Subcutaneous abdominal adipose tissue (tissue), 5 donors: ENCODE data around the gene SPATA6L.

Experiments used
- H3K27ac ChIP-seq: one replicate; pipeline ENCODE4 v1.7.0; 2013; ENCODE audit warnings: low read depth, mild to moderate bottlenecking, inconsistent platforms, low read length, moderate library complexity
- H3K27me3 ChIP-seq, 5 donors: one replicate each; pipeline ENCODE4 v1.7.0; 2013; ENCODE audit warnings: low read length in 5 of 5, inconsistent platforms in 1 of 5; ENCODE audit not compliant: control insufficient read depth in 5 of 5, insufficient read depth in 4 of 5
- H3K36me3 ChIP-seq, 5 donors: one replicate each; pipeline ENCODE4 v1.7.0; 2013; ENCODE audit warnings: low read length in 5 of 5; ENCODE audit not compliant: control insufficient read depth in 5 of 5, insufficient read depth in 5 of 5
- H3K4me1 ChIP-seq, 5 donors: one replicate each; pipeline ENCODE4 v1.7.0; 2013; ENCODE audit warnings: low read length in 5 of 5, mild to moderate bottlenecking in 3 of 5, moderate library complexity in 1 of 5; ENCODE audit not compliant: control insufficient read depth in 5 of 5, insufficient read depth in 5 of 5
- H3K4me3 ChIP-seq, 5 donors: one replicate each; pipeline ENCODE4 v1.7.0; 2013; ENCODE audit warnings: low read length in 5 of 5, low read depth in 1 of 5
- H3K9ac ChIP-seq, 5 donors: one replicate each; pipeline ENCODE4 v1.7.0; 2013; ENCODE audit warnings: low read length in 5 of 5, mild to moderate bottlenecking in 4 of 5, moderate library complexity in 3 of 5
- H3K9me3 ChIP-seq, 5 donors: one replicate each; pipeline ENCODE4 v1.7.0; 2013; ENCODE audit warnings: low read length in 5 of 5; ENCODE audit not compliant: control insufficient read depth in 5 of 5
- donor health status: healthy.
- donor health status: healthy.
- donor health status: healthy.
- donor health status: healthy.
- donor health status: healthy.

Gene SPATA6L

DNA sequence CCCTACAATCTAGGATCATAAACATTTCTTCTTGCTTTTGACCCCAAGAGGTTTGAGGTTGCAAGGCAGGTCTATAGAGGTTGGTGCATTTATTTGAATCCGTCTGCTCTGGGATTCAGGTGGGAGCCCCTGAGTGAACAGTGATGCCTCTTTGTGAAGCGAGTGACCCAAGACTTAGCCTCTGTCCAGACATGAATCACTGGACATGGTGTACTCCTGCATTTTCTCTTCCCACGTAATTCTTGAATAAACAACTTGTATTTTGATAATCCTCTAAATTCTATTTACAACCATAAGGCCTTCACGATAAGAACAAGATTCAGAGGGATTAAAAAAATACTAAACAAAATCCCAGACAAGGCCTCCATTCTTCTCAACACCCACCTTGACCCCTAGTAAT lies 71.7 kb downstream of the SPATA6L start:
- Histone ChIP-seq H3K27me3 (no peaks in the 10 kb centered on the region), H3K9me3 (peaks cover 0 to 2% (median 0%) of the 10 kb centered on the region in 5 donors), H3K4me3 (no peak overlapping the region), H3K4me1 (peaks cover 0 to 25% (median 8%) of the 10 kb centered on the region in 5 donors), H3K36me3 (no peaks in the 10 kb centered on the region), H3K9ac (no peak overlapping the region), H3K27ac (no peak overlapping the region)

GRCh38 chr9:4592886-4593285 lies 73.4 kb downstream of the SPATA6L start:
- Histone ChIP-seq H3K27me3 (no peaks in the 10 kb centered on the region), H3K4me1 (peaks cover 0 to 25% (median 8%) of the 10 kb centered on the region in 5 donors), H3K36me3 (no peaks in the 10 kb centered on the region), H3K27ac (no peak overlapping the region), H3K9ac (no peak overlapping the region), H3K4me3 (no peak overlapping the region), H3K9me3 (no peaks in the 10 kb centered on the region)

GRCh38 chr9:4592295-4592694 lies 74.0 kb downstream of the SPATA6L start:
- Histone ChIP-seq H3K9me3 (no peaks in the 10 kb centered on the region), H3K4me3 (no peak overlapping the region), H3K9ac (no peak overlapping the region), H3K36me3 (no peaks in the 10 kb centered on the region), H3K4me1 (peaks cover 0 to 25% (median 8%) of the 10 kb centered on the region in 5 donors), H3K27me3 (no peaks in the 10 kb centered on the region), H3K27ac (no peak overlapping the region)

DNA sequence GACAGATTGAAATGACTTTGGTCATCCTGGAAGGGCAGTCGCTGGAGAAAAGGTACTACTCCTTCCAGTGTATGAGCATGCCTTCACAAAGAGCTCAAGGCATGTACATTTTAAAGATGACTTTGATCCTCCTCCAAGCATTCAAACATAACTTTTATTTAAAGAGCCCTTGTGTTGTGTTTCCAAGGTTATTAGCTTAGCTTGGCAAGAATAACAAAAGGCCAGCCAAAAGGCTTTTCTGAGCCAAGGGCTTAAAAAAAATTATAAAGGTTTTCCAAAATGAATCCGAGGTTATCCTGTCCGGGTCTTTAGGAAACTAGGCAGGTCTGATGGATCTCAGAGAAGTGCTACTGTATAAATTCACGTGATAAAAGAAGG lies 75.2 kb downstream of the SPATA6L start:
- no peak overlapping the region for H3K9ac ChIP-seq
- H3K36me3 ChIP-seq = no peaks in the 10 kb centered on the region
- H3K4me1 ChIP-seq = peaks cover 0 to 20% (median 8%) of the 10 kb centered on the region in 5 donors
- H3K27me3 ChIP-seq = no peaks in the 10 kb centered on the region
- no peak overlapping the region for H3K4me3 ChIP-seq
- H3K9me3 ChIP-seq = no peaks in the 10 kb centered on the region
- H3K27ac ChIP-seq = no peak overlapping the region

- H3K4me1 ChIP-seq = peaks cover 0 to 14% (median 8%) of the 10 kb centered on the region in 5 donors
- H3K36me3 ChIP-seq = no peaks in the 10 kb centered on the region
- H3K27me3 ChIP-seq = no peaks in the 10 kb centered on the region
- H3K4me3 ChIP-seq = no peak overlapping the region
- no peaks in the 10 kb centered on the region for H3K9me3 ChIP-seq
- no peak overlapping the region for H3K27ac ChIP-seq
- no peak overlapping the region for H3K9ac ChIP-seq
Observed at GRCh38 chr9:4590430-4591122, 75.7 kb downstream of the SPATA6L start.

DNA sequence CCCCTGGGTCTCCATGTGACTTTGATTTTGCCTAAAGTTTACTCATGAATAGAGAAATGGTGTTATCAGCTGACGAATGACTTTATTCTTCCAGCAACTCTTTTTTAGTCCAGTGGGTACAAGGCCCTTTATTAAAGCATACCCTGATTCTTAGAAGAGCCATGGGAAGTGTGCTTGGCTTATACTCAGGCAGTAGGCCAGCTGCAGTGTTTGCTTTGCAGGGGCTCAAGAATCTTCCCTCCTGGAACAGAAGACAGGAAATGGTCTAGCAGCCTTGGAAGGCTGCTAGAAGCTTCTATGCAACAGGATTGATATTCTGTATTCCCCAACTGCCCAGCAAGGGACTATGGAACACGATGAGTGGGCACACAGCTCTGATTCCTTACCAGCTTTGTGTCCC lies 77.6 kb downstream of the SPATA6L start:
- H3K9ac ChIP-seq = no peak overlapping the region
- peaks cover 0 to 13% (median 8%) of the 10 kb centered on the region in 5 donors for H3K4me1 ChIP-seq
- no peak overlapping the region for H3K27ac ChIP-seq
- H3K9me3 ChIP-seq = no peaks in the 10 kb centered on the region
- no peaks in the 10 kb centered on the region for H3K27me3 ChIP-seq
- H3K4me3 ChIP-seq = no peak overlapping the region
- H3K36me3 ChIP-seq = peaks cover 0 to 17% (median 12%) of the 10 kb centered on the region in 5 donors

DNA sequence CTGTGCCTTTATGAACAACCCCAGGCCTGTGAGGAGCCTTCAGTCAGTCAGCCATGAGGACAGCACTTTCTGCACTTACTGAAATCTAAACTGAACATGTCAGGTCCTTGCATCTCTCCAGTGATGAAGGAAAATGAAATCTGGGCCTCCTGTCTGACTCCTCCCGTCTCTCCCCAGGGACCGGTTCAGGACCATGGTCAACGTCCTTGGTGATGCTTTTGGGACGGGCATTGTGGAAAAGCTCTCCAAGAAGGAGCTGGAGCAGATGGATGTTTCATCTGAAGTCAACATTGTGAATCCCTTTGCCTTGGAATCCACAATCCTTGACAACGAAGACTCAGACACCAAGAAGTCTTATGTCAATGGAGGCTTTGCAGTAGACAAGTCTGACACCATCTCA lies 81.1 kb downstream of the SPATA6L start:
- Histone ChIP-seq H3K36me3 (peaks cover 0 to 31% (median 20%) of the 10 kb centered on the region in 5 donors), H3K4me1 (peaks cover 0 to 10% (median 5%) of the 10 kb centered on the region in 5 donors), H3K9ac (no peak overlapping the region), H3K4me3 (no peak overlapping the region), H3K27ac (no peak overlapping the region), H3K9me3 (no peaks in the 10 kb centered on the region), H3K27me3 (no peaks in the 10 kb centered on the region)

DNA sequence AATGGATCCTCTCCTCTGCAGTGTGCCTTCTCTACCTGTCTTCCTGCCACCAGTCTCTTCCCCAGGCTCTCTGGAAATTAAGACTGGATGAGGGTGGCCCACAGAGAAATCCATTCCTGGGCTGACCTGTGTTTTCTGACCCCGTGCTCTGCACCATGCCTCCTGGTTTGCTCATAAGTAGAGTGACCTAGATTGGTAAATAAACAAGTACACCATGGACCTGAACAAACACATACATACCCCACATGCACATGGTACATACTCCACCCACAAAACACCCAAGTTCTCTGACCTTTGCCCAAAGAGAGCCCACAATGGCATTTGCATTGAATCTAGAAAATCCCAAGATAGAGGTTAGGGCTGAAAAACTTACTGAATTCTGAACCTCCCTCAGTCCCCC lies 81.6 kb downstream of the SPATA6L start:
- Histone ChIP-seq H3K4me1 (peaks cover 0 to 11% (median 5%) of the 10 kb centered on the region in 5 donors), H3K9me3 (no peaks in the 10 kb centered on the region), H3K36me3 (peaks cover 0 to 31% (median 20%) of the 10 kb centered on the region in 5 donors), H3K27me3 (no peaks in the 10 kb centered on the region), H3K4me3 (no peak overlapping the region), H3K27ac (no peak overlapping the region), H3K9ac (no peak overlapping the region)

DNA sequence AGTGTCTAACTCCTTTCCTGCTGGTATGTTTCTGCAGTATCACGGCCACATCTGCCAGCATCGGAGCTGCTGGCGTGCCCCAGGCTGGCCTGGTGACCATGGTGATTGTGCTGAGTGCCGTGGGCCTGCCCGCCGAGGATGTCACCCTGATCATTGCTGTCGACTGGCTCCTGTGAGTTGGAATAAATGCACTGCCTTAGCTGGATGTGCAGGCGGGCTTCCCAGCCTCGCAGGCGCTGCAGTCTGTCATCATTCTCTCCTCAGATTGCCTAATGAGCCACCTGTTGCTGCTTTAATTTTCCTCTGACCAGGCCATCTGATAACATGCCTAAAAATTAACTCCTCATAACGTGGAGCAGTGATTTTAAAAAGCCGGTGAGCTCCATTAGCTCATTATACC lies 83.3 kb downstream of the SPATA6L start:
- peaks cover 0 to 31% (median 20%) of the 10 kb centered on the region in 5 donors for H3K36me3 ChIP-seq
- H3K4me3 ChIP-seq = no peak overlapping the region
- H3K27me3 ChIP-seq = no peaks in the 10 kb centered on the region
- no peak overlapping the region for H3K9ac ChIP-seq
- no peaks in the 10 kb centered on the region for H3K9me3 ChIP-seq
- no peak overlapping the region for H3K27ac ChIP-seq
- H3K4me1 ChIP-seq = peaks cover 0 to 21% (median 12%) of the 10 kb centered on the region in 5 donors

DNA sequence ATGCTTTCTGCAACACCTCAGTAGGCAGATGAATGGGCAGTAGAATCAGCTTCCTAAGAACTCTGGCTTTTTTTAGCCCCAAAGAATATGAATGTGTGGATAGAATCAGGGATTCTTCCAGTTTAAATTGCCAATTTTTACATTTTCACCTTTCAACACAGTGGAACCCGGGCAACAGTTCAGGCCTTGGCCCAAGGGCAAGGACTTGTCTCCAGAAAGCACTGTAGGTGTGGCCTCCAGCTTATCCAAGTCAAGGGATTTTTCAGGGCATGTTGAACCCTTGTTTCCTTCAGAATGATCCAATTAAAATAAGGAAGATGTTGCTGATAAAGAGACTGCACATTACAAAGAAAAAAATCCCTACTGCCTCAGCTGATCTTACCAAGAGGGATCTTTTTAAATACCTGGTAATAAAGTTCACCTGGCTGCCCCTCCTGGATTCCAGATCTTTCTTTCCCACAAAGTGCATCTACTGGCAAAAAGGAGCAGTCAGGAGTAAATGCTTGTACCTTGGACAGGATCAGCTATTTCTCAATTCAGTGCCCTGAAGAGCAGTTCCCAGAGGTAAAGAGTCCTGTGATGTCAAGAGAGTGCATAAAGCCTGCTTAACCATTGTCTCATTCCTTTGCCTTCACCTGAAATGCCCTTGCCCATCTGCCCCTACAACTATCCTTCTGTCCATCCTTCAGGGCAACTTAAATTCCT lies 84.3 kb downstream of the SPATA6L start:
- H3K9ac ChIP-seq = no peak overlapping the region
- H3K4me1 ChIP-seq = peaks cover 0 to 21% (median 12%) of the 10 kb centered on the region in 5 donors
- no peak overlapping the region for H3K4me3 ChIP-seq
- H3K27ac ChIP-seq = no peak overlapping the region
- no peaks in the 10 kb centered on the region for H3K9me3 ChIP-seq
- no peaks in the 10 kb centered on the region for H3K27me3 ChIP-seq
- peaks cover 0 to 38% (median 22%) of the 10 kb centered on the region in 5 donors for H3K36me3 ChIP-seq
